ENCODE data around the gene MCF2L2.

GRCh38 chr3:183315739-183316138, 112.7 kb downstream of the MCF2L2 start:
- TF ChIP-seq EZH2 (IDR thresholded peaks at IDR 0.05): no peak
- no peak for TF ChIP-seq POLR2AphosphoS5 (IDR thresholded peaks at IDR 0.05; ENCODE audit: borderline replicate concordance, low read depth, low read length)

All from SK-N-MC (cell line).